H9 (cell line): ENCODE data around the gene FEM1B. TPM values are rescaled to one million over a fixed set of nuclear protein-coding genes. Genes with fewer than 3 reads are reported as not detected.

Experiments used
- DNase-seq: peaks from one replicate; pipeline ENCODE4 v3.0.0-alpha.2; 2017
- H2AFZ ChIP-seq: one replicate; pipeline ENCODE4 v1.6.1; 2013; ENCODE audit warnings: mild to moderate bottlenecking, low read length, control low read depth, moderate library complexity
- H2AK5ac ChIP-seq: 2 replicates; pipeline ENCODE4 v1.6.1; 2013; ENCODE audit warnings: low read length, control low read depth, mixed read lengths; ENCODE audit not compliant: insufficient read length
- H2BK120ac ChIP-seq: one replicate; pipeline ENCODE4 v1.6.1; 2013; ENCODE audit warnings: low read depth, mild to moderate bottlenecking, low read length, control low read depth, inconsistent platforms; ENCODE audit not compliant: poor library complexity, severe bottlenecking
- H2BK12ac ChIP-seq: 2 replicates; pipeline ENCODE4 v1.6.1; 2013; ENCODE audit warnings: low read length, control low read depth, mixed read lengths, low read depth; ENCODE audit not compliant: insufficient read length
- H2BK15ac ChIP-seq: 2 replicates; pipeline ENCODE4 v1.6.1; 2013; ENCODE audit warnings: low read depth, low read length, control low read depth
- H2BK20ac ChIP-seq: one replicate; pipeline ENCODE4 v1.6.1; 2013; ENCODE audit warnings: low read depth, mild to moderate bottlenecking, low read length, control low read depth, inconsistent platforms; ENCODE audit not compliant: poor library complexity, severe bottlenecking
- H2BK5ac ChIP-seq: 2 replicates; pipeline ENCODE4 v1.6.1; 2013; ENCODE audit warnings: low read length, control low read depth, mixed read lengths; ENCODE audit not compliant: insufficient read length
- H3K14ac ChIP-seq: 2 replicates; pipeline ENCODE4 v1.6.1; 2013; ENCODE audit warnings: low read length, control low read depth; ENCODE audit not compliant: insufficient read depth
- H3K18ac ChIP-seq: 2 replicates; pipeline ENCODE4 v1.6.1; 2013; ENCODE audit warnings: low read depth, mild to moderate bottlenecking, mixed read lengths, low read length, control low read depth; ENCODE audit not compliant: insufficient read length
- H3K23ac ChIP-seq: 2 replicates; pipeline ENCODE4 v1.6.1; 2013; ENCODE audit warnings: low read length, control low read depth, mixed read lengths, low read depth; ENCODE audit not compliant: insufficient read length
- H3K23me2 ChIP-seq: 2 replicates; pipeline ENCODE4 v1.6.1; 2013; ENCODE audit warnings: low read depth, mild to moderate bottlenecking, mixed read lengths, low read length, control low read depth; ENCODE audit not compliant: insufficient read length, poor library complexity, severe bottlenecking
- H3K27ac ChIP-seq: 2 replicates; pipeline ENCODE4 v1.5.1; 2013; ENCODE audit warnings: low read length, control low read depth, mixed read lengths, low read depth; ENCODE audit not compliant: insufficient read length
- H3K27me3 ChIP-seq: 2 replicates; pipeline ENCODE4 v1.6.1; 2013; ENCODE audit warnings: low read length, control low read depth, inconsistent platforms; ENCODE audit not compliant: insufficient read depth
- H3K4ac ChIP-seq: 2 replicates; pipeline ENCODE4 v1.6.1; 2013; ENCODE audit warnings: low read depth, mild to moderate bottlenecking, control low read depth, inconsistent platforms, low read length, moderate library complexity
- H3K4me1 ChIP-seq: 2 replicates; pipeline ENCODE4 v1.6.1; 2013; ENCODE audit warnings: low read length, control low read depth, inconsistent platforms; ENCODE audit not compliant: insufficient read depth
- H3K4me2 ChIP-seq: 2 replicates; pipeline ENCODE4 v1.6.1; 2013; ENCODE audit warnings: low read length, control low read depth, mixed read lengths; ENCODE audit not compliant: insufficient read length, insufficient read depth
- H3K56ac ChIP-seq: 2 replicates; pipeline ENCODE4 v1.6.1; 2013; ENCODE audit warnings: low read depth, mild to moderate bottlenecking, mixed read lengths, low read length, control low read depth; ENCODE audit not compliant: insufficient read length
- H3K79me1 ChIP-seq: 2 replicates; pipeline ENCODE4 v1.6.1; 2013; ENCODE audit warnings: low read depth, mild to moderate bottlenecking, moderate library complexity, low read length, control low read depth, inconsistent platforms; ENCODE audit not compliant: insufficient read depth, poor library complexity, severe bottlenecking
- H3K79me2 ChIP-seq: 2 replicates; pipeline ENCODE4 v1.6.1; 2013; ENCODE audit warnings: low read length, control low read depth, inconsistent platforms; ENCODE audit not compliant: insufficient read depth
- H3K9ac ChIP-seq: 2 replicates; pipeline ENCODE4 v1.6.1; 2013; ENCODE audit warnings: low read length, control low read depth, mixed read lengths; ENCODE audit not compliant: insufficient read length; ENCODE audit errors: extremely low read depth
- H3K9me3 ChIP-seq: one replicate; pipeline ENCODE4 v1.6.1; 2013; ENCODE audit warnings: low read depth, low read length, inconsistent platforms; ENCODE audit not compliant: control insufficient read depth
- H3T11ph ChIP-seq: one replicate; pipeline ENCODE4 v1.6.1; 2013; ENCODE audit warnings: mild to moderate bottlenecking, low read length, control low read depth, inconsistent platforms
- H4K20me1 ChIP-seq: one replicate; pipeline ENCODE4 v1.6.1; 2013; ENCODE audit not compliant: control insufficient read depth, insufficient read length, insufficient read depth
- H4K5ac ChIP-seq: 2 replicates; pipeline ENCODE4 v1.6.1; 2013; ENCODE audit warnings: low read depth, mild to moderate bottlenecking, mixed read lengths, low read length, control low read depth; ENCODE audit not compliant: insufficient read length
- H4K8ac ChIP-seq: replicated peaks from 2 replicates; pipeline ENCODE4 v1.6.1; 2013; ENCODE audit warnings: low read length, control low read depth, mixed read lengths, low read depth; ENCODE audit not compliant: insufficient read length
- H4K91ac ChIP-seq: 2 replicates; pipeline ENCODE4 v1.6.1; 2013; ENCODE audit warnings: low read depth, mild to moderate bottlenecking, moderate library complexity, mixed read lengths, low read length, control low read depth; ENCODE audit not compliant: insufficient read length
- H3K27ac Mint-ChIP-seq, 3 experiments: 2 replicates in 2 of 3; 3 replicates in 1 of 3; pipeline ENCODE4 v1.8.0; 2020 to 2021; ENCODE audit warnings: mixed read lengths in 3 of 3, mild to moderate bottlenecking in 1 of 3, moderate library complexity in 1 of 3
- H3K27me3 Mint-ChIP-seq: 2 replicates; pipeline ENCODE4 v1.8.0; 2021; ENCODE audit warnings: low read depth, mild to moderate bottlenecking, moderate library complexity, mixed read lengths
- H3K36me3 Mint-ChIP-seq, 3 experiments: 2 replicates in 2 of 3; 3 replicates in 1 of 3; pipeline ENCODE4 v1.8.0; 2020 to 2021; ENCODE audit warnings: low read depth in 3 of 3, mixed read lengths in 3 of 3; ENCODE audit not compliant: insufficient read depth in 1 of 3
- H3K4me1 Mint-ChIP-seq, 2 experiments: 2 replicates each; pipeline ENCODE4 v1.8.0; 2020; ENCODE audit warnings: mixed read lengths in 2 of 2
- H3K4me3 Mint-ChIP-seq, 2 experiments: 2 replicates in 1 of 2; 3 replicates in 1 of 2; pipeline ENCODE4 v1.8.0; 2020 to 2021; ENCODE audit warnings: mild to moderate bottlenecking in 2 of 2, mixed read lengths in 2 of 2, moderate library complexity in 1 of 2
- H3K9me3 Mint-ChIP-seq, 2 experiments: 2 replicates in 1 of 2; 3 replicates in 1 of 2; pipeline ENCODE4 v1.8.0; 2020; ENCODE audit warnings: mild to moderate bottlenecking in 2 of 2, mixed read lengths in 2 of 2, moderate library complexity in 1 of 2
- WGBS: extraction: QIAGEN DNeasy Blood & Tissue Kit; methylation state at CpG from one replicate; pipeline ENCODE4 v1.1.7; 2013; ENCODE audit warnings: missing lambda C conversion rate, low lambda C conversion rate, mixed read lengths; ENCODE audit not compliant: insufficient read length; ENCODE audit errors: extremely low coverage; 5-methylcytosine and 5-hydroxymethylcytosine counted together
- total RNA-seq: library from RNA; stranded (reverse); gene quantifications from 2 replicates; pipeline ENCODE4 v1.2.1, GENCODE V29; 2021
- TF ChIP-seq, protein P1 (sequence below): fragments of 200-600 bp; sonication (generic); conservative IDR thresholded peaks from 3 replicates; pipeline ENCODE4 v1.8.0; 2021; ENCODE audit warnings: antibody characterized with exemption, mild to moderate bottlenecking

The FEM1B gene
- total RNA-seq, 1 experiment from 2014 or later, result 77.9 TPM

DNA sequence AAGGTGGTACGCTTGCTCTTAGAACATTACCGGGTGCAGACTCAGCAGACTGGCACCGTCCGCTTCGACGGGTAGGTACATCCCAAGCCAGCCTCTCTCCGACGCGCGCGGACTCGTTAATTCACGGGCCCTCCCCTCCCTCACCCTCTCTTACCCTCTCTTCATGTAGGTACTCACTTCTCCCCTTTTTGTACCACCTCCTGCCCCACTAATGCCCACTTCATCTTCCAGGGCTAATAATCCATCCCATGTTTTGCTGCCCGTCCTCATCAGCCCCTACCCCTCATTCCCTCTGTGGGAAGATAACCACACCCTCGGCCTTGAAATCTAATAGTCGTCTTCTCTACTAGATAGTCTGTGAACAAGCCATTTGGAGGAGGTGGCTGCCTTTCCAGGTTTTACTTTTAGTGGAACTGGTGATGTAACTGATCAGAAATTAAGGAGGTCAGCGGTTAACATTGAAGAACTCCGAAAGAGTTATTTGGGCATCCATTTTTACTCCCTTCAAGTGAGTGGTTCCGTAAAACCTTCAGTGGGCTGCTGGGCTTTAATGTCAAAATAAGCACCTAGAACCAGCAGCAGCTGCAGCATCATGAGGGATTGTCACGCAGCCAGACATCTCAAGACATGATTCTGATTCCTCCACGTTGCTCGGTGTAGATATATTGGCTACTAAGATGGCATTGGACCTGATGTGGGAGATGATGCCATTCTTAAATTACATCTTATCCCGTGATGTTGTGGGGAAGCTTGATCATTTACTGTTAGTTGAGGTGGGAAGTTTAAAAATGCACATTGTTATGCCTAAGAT lies 1.3 kb downstream of the FEM1B start:
- Histone ChIP-seq H4K5ac (no peak overlapping the region), H3K18ac (no peak overlapping the region), H3K79me2 (peaks cover 35% of the 10 kb centered on the region), H3T11ph (no peak overlapping the region), H3K79me1 (no peaks in the 10 kb centered on the region), H3K4me2 (peak overlapping the region; percentile 61), H2AK5ac (no peak overlapping the region), H3K27ac (no peak overlapping the region), H2BK15ac (no peak overlapping the region), H4K20me1 (no peaks in the 10 kb centered on the region), H3K27me3 (no peaks in the 10 kb centered on the region), H2BK120ac (no peak overlapping the region), H4K8ac (no peak overlapping the region), H2AFZ (no peak overlapping the region), H3K9ac (peak overlapping the region; percentile 49), H3K14ac (no peak overlapping the region), H4K91ac (no peak overlapping the region), H3K4me1 (peaks cover 4% of the 10 kb centered on the region), H3K56ac (no peak overlapping the region), H3K23me2 (peaks cover 13% of the 10 kb centered on the region), H2BK12ac (no peak overlapping the region), H2BK20ac (no peak overlapping the region), H3K9me3 (no peaks in the 10 kb centered on the region), H3K23ac (no peak overlapping the region), H2BK5ac (no peak overlapping the region), H3K4ac (no peak overlapping the region)
- no peak for DNase-seq
- peaks cover 5 to 21% (median 6%) of the 10 kb centered on the region in 3 experiments for H3K36me3 Mint-ChIP-seq
- H3K4me3 Mint-ChIP-seq, result peak overlapping the region; percentile 97 to 98
- H3K9me3 Mint-ChIP-seq, result peaks cover 0 to 1% of the 10 kb centered on the region in 2 experiments; a peak in 1 of 5 replicates
- H3K27me3 Mint-ChIP-seq, result no peaks in the 10 kb centered on the region
- TF ChIP-seq, protein P1, sequence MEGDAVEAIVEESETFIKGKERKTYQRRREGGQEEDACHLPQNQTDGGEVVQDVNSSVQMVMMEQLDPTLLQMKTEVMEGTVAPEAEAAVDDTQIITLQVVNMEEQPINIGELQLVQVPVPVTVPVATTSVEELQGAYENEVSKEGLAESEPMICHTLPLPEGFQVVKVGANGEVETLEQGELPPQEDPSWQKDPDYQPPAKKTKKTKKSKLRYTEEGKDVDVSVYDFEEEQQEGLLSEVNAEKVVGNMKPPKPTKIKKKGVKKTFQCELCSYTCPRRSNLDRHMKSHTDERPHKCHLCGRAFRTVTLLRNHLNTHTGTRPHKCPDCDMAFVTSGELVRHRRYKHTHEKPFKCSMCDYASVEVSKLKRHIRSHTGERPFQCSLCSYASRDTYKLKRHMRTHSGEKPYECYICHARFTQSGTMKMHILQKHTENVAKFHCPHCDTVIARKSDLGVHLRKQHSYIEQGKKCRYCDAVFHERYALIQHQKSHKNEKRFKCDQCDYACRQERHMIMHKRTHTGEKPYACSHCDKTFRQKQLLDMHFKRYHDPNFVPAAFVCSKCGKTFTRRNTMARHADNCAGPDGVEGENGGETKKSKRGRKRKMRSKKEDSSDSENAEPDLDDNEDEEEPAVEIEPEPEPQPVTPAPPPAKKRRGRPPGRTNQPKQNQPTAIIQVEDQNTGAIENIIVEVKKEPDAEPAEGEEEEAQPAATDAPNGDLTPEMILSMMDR, result no peak
- H3K27ac Mint-ChIP-seq, result peak overlapping the region; percentile 53 to 98 (median 95)
- WGBS, result no CpG with 5 or more reads among the region's 23 CpGs
- peaks cover 49 to 56% of the 10 kb centered on the region in 2 experiments for H3K4me1 Mint-ChIP-seq
